K562 (cell line): Measurements from ENCODE around the gene NPFFR1. TPM values are rescaled to one million over a fixed set of nuclear protein-coding genes. Genes with fewer than 3 reads are reported as not detected.

ENCODE experiments used
- CCAR2 ChIP-seq: fragments of 200-400 bp; formaldehyde crosslinking; IDR thresholded peaks from 2 replicates; pipeline ENCODE4 v1.6.1; 2017; ENCODE audit warnings: mild to moderate bottlenecking, low read depth, low read length
- DPF2 ChIP-seq: fragments of 450-650 bp; IDR thresholded peaks from 2 replicates; pipeline ENCODE4 v1.6.1; 2016
- EP400 ChIP-seq: fragments of 450-650 bp; IDR thresholded peaks from 2 replicates; pipeline ENCODE4 v1.6.1; 2017; ENCODE audit warnings: antibody characterized with exemption, mild to moderate bottlenecking, moderate library complexity
- GTF2A2 ChIP-seq: IDR thresholded peaks from 2 replicates; pipeline ENCODE4 v1.6.1; 2016; ENCODE audit warnings: mild to moderate bottlenecking, missing genetic modification characterization, missing compliant biosample characterization
- ILF3 ChIP-seq: fragments of 450-650 bp; IDR thresholded peaks from 2 replicates; pipeline ENCODE4 v1.6.1; 2018; ENCODE audit warnings: antibody characterized with exemption, mild to moderate bottlenecking, moderate library complexity, borderline replicate concordance
- JUN ChIP-seq, 2 experiments: sonication (generic) in 1 of 2; formaldehyde crosslinking in 1 of 2; IDR thresholded peaks; 2 replicates each; pipeline versions ENCODE4 v1.6.1 to v1.8.0; 2012 to 2022; ENCODE audit warnings: borderline replicate concordance in 2 of 2, mild to moderate bottlenecking in 2 of 2, improper control_type of control experiment in 1 of 2, low read depth in 1 of 2, low read length in 1 of 2, missing genetic modification reagents in 1 of 2
- MBD2 ChIP-seq: sonication (generic); IDR thresholded peaks from 2 replicates; pipeline ENCODE4 v1.6.1; 2016; ENCODE audit warnings: low read depth, borderline replicate concordance
- MEIS2 ChIP-seq: fragments of 450-650 bp; IDR thresholded peaks from 2 replicates; pipeline ENCODE4 v1.6.1; 2014; ENCODE audit warnings: mild to moderate bottlenecking; ENCODE audit not compliant: partially characterized antibody
- MTA2 ChIP-seq: fragments of 450-650 bp; IDR thresholded peaks from 2 replicates; pipeline ENCODE4 v1.6.1; 2016; ENCODE audit warnings: low read depth
- NRF1 ChIP-seq, 2 experiments: fragments of 450-650 bp; IDR thresholded peaks in 1 of 2; conservative IDR thresholded peaks in 1 of 2; 2 replicates each; pipeline ENCODE4 v1.6.1; 2014; ENCODE audit warnings: mild to moderate bottlenecking in 2 of 2
- POLR3A ChIP-seq: IDR thresholded peaks from 2 replicates; pipeline ENCODE4 v1.6.1; 2011; ENCODE audit warnings: borderline replicate concordance, mild to moderate bottlenecking, moderate library complexity; ENCODE audit not compliant: insufficient read length, insufficient read depth; ENCODE audit errors: extremely low read depth
- RCOR1 ChIP-seq, 2 experiments: IDR thresholded peaks; 2 replicates each; pipeline ENCODE4 v1.6.1; 2012; ENCODE audit warnings: low read depth in 2 of 2, low read length in 2 of 2, borderline replicate concordance in 1 of 2, improper control_type of control experiment in 1 of 2
- TCF3 ChIP-seq: sonication (generic); formaldehyde crosslinking; IDR thresholded peaks from 2 replicates; pipeline ENCODE4 v1.4.0; 2020; ENCODE audit warnings: mild to moderate bottlenecking, missing genetic modification reagents
- ZBTB12 ChIP-seq: fragments of 250-450 bp; sonication (Bioruptor Pico); IDR thresholded peaks from 2 replicates; pipeline ENCODE4 v1.4.0; 2020
- ZBTB40 ChIP-seq, 2 experiments: fragments of 450-650 bp in 1 of 2; sonication (generic) in 1 of 2; formaldehyde crosslinking in 1 of 2; IDR thresholded peaks; 2 replicates each; pipeline versions ENCODE4 v1.7.1 to v1.9.0; 2016 to 2022; ENCODE audit warnings: inconsistent platforms in 1 of 2, mild to moderate bottlenecking in 1 of 2, missing genetic modification reagents in 1 of 2
- ZNF253 ChIP-seq: fragments of 250-450 bp; sonication (Bioruptor Pico); conservative IDR thresholded peaks from 2 replicates; pipeline ENCODE4 v1.6.1; 2021; ENCODE audit warnings: mild to moderate bottlenecking
- polyA plus RNA-seq, 8 experiments: library from polyadenylated mRNA; depleted of rRNA in 4 of 8; stranded (reverse) in 5 of 8; unstranded in 3 of 8; fragments of >200 nt; fragmentation: Nextera tagmentation in 2 of 8; fragmentation: Illumina TruSeq in 1 of 8; extraction: Ambion mirVana in 2 of 8; extraction: Trizol in 1 of 8; gene quantifications; 2 replicates each; pipeline versions ENCODE4 v1.2.1 to v1.2.3, GENCODE V29; 2011 to 2014; ENCODE audit warnings: inconsistent platforms in 1 of 8, missing spikeins in 1 of 8
- total RNA-seq, 7 experiments: library from RNA; depleted of rRNA in 6 of 7; stranded (reverse); fragments of >200 nt in 6 of 7; fragmentation: Illumina TruSeq in 2 of 7; extraction: Trizol in 2 of 7; gene quantifications; 2 replicates each; pipeline versions ENCODE4 v1.2.1 to v1.2.3, GENCODE V29; 2011 to 2021; ENCODE audit warnings: low replicate concordance in 1 of 7

Gene NPFFR1
- total and polyA plus RNA-seq, 9 of the 15 experiments (the other 6 are each of a cell fraction or from before 2014, with no cell fraction given), result under 0.01 TPM; not detected in 8

- TF ChIP-seq ZBTB12 (CRISPR knock-in tag), result peak; percentile 30; the same call in 1 of the 2 replicates
- no peak for TF ChIP-seq ZBTB40 (IDR thresholded peaks at IDR 0.05)
- no peak for TF ChIP-seq ZBTB40 (CRISPR knock-in tag; IDR thresholded peaks at IDR 0.05)
- TF ChIP-seq RCOR1 (IDR thresholded peaks at IDR 0.05; ENCODE audit: borderline replicate concordance in 1 of 2, low read depth in 2 of 2, low read length in 2 of 2), result peak in 1 of 2 experiments; percentile 38; a peak in 1 of 4 replicates
- no peak for TF ChIP-seq GTF2A2 (tag)
- no peak for TF ChIP-seq MTA2
- peak; percentile 95 for TF ChIP-seq MEIS2
- TF ChIP-seq JUN (IDR thresholded peaks at IDR 0.05; ENCODE audit: borderline replicate concordance, low read depth, low read length), result peak; percentile 49; the same call in 1 of the 2 replicates
- no peak for TF ChIP-seq JUN (CRISPR knock-in tag; IDR thresholded peaks at IDR 0.05; ENCODE audit: borderline replicate concordance)
- TF ChIP-seq DPF2, result peak; percentile 72; the same call in 1 of the 2 replicates
- no peak for TF ChIP-seq MBD2
- TF ChIP-seq ZNF253, result no peak
- no peak for TF ChIP-seq ILF3
- no peak for TF ChIP-seq POLR3A
- TF ChIP-seq CCAR2, result no peak
- no peak for TF ChIP-seq NRF1 (conservative IDR thresholded peaks at IDR 0.05 in 1 of 2, IDR thresholded peaks at IDR 0.05 in 1 of 2)
- no peak for TF ChIP-seq TCF3 (CRISPR knock-in tag)
- TF ChIP-seq EP400, result peak; percentile 51
These were observed 51.5 kb downstream of the NPFFR1 start (continued) for GRCh38 chr10:70232155-70232858.
